Activated CD8-positive, alpha-beta T cell treated with anti-CD3 and anti-CD28 coated beads for 36 hours (primary cell): ENCODE measurements around the gene CIDEC. TPM values are rescaled to one million over a fixed set of nuclear protein-coding genes. Genes with fewer than 3 reads are reported as not detected.
"Not testable (repeated sequence)": the region's sequence is repeated elsewhere in the genome, so short reads cannot be mapped to it uniquely, and the experiment has no call there.

Experiments
- ATAC-seq: fragments of 200-7000 bp; cut with Tn5 transposase; one replicate; pipeline ENCODE4 v1.10.0; 2021; ENCODE audit warnings: mild to moderate bottlenecking, moderate library complexity
- CTCF ChIA-PET: fragments of 350-600 bp; sonication (Branson Sonifier 250); formaldehyde crosslinking; loops from one replicate; lab custom pipeline; 2021; ENCODE audit warnings: antibody characterized with exemption; lab: Charles Lee
- POLR2A ChIA-PET: fragments of 350-600 bp; sonication (Branson Sonifier 250); formaldehyde crosslinking; loops from one replicate; lab custom pipeline; 2021; ENCODE audit warnings: antibody characterized with exemption; lab: Charles Lee
- DNase-seq: peaks from one replicate; pipeline ENCODE4 v3.0.0-alpha.2; 2020
- H3K27ac Mint-ChIP-seq: one replicate; pipeline ENCODE4 v1.8.0; 2021; ENCODE audit warnings: mild to moderate bottlenecking, mixed read lengths
- H3K27me3 Mint-ChIP-seq: one replicate; pipeline ENCODE4 v1.8.0; 2021; ENCODE audit warnings: mixed read lengths
- H3K36me3 Mint-ChIP-seq: one replicate; pipeline ENCODE4 v1.8.0; 2021; ENCODE audit warnings: low read depth, mixed read lengths
- H3K4me1 Mint-ChIP-seq: one replicate; pipeline ENCODE4 v1.8.0; 2021; ENCODE audit warnings: low read depth, mixed read lengths
- H3K4me3 Mint-ChIP-seq: one replicate; pipeline ENCODE4 v1.8.0; 2021; ENCODE audit warnings: mild to moderate bottlenecking, moderate library complexity, mixed read lengths
- H3K9me3 Mint-ChIP-seq: one replicate; pipeline ENCODE4 v1.8.0; 2021; ENCODE audit warnings: mixed read lengths
- CTCF ChIP-seq: fragments of 200-600 bp; IDR thresholded peaks from one replicate; pipeline ENCODE4 v1.8.0; 2022; ENCODE audit warnings: antibody characterized with exemption, mild to moderate bottlenecking
- intact Hi-C: fragments of 100-400 bp; cut with micrococcal nuclease; formaldehyde crosslinking; loops from one replicate; pipeline ENCODE4 v1.10.0; 2022
- total RNA-seq, 2 experiments: library from RNA; stranded (reverse); gene quantifications; one replicate each; pipeline ENCODE4 v1.2.3, GENCODE V29; 2021

The CIDEC gene
- total RNA-seq, 2 experiments from 2014 or later, result not detected

DNA sequence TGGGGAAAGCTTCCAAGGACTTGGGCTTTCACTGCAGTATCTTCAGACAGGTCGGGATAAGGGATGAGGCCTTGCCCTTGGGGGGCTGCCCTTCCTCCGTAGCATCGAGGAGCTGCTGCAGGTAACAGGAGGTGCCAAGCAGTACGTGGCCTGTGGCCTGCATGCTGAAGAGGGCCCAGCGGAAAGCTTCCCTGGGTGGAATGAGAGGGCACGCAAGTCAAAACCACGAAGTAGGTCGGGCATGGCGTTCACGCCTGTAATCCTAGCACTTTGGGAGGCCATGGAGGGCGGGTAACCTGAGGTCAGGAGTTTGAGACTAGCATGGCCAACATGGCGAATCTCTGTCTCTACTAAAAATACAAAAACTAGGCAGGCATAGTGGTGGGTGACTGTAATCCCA is 12.9 kb downstream of the CIDEC start:
- TF ChIP-seq CTCF, result no peak
- Mint-ChIP-seq H3K27me3 (peaks cover 3% of the 10 kb centered on the region), H3K4me3 (no peak overlapping the region), H3K36me3 (no peaks in the 10 kb centered on the region), H3K9me3 (no peaks in the 10 kb centered on the region), H3K27ac (no peak overlapping the region), H3K4me1 (no peaks in the 10 kb centered on the region)
- ATAC-seq (no peak), DNase-seq (no peak)
- ChIA-PET CTCF (no interaction called here), POLR2A (interaction anchor here (0.8 kb wide), 2 partner anchors 13 to 66 kb away, joined by 3 read pairs; partner anchors contain the start of genes CIDEC and CRELD1)
- intact Hi-C loops, result no loop called here

DNA sequence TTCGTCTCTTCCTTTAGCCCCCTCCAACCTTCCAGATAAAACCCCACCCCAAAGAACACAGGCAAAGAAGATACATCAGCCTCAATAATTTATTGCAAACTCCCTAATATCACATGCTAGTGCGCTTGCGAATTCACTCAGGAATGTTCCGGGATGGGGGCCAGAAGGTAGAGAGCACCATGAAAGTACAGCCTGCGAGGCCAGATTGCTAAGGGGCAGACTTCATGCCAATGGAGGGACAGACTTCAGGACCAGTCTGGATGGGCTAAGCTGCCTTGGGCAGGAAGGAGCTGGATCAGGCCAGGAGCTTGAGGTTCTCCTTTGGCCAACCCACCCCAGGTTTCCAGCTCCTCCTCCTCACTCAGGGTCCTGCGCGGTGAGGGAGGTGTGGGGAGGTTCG is 13.4 kb downstream of the CIDEC start:
- H3K9me3 Mint-ChIP-seq, result no peaks in the 10 kb centered on the region
- CTCF ChIA-PET, result interaction anchor here (1.2 kb wide), 1 partner anchor 139 kb away, joined by 3 read pairs; no protein-coding TSS in a partner anchor
- H3K36me3 Mint-ChIP-seq, result no peaks in the 10 kb centered on the region
- intact Hi-C loops, result no loop called here
- TF ChIP-seq CTCF, result no peak
- ATAC-seq (no peak), DNase-seq (no peak)
- POLR2A ChIA-PET, result interaction anchor here (0.8 kb wide), 2 partner anchors 13 to 67 kb away, joined by 3 read pairs; partner anchors contain the start of genes CIDEC and CRELD1
- H3K4me3 Mint-ChIP-seq, result no peak overlapping the region
- H3K27ac Mint-ChIP-seq, result no peak overlapping the region
- H3K4me1 Mint-ChIP-seq, result no peaks in the 10 kb centered on the region
- H3K27me3 Mint-ChIP-seq, result peaks cover 7% of the 10 kb centered on the region

- H3K9me3 Mint-ChIP-seq, H3K27ac Mint-ChIP-seq, H3K36me3 Mint-ChIP-seq, H3K27me3 Mint-ChIP-seq, H3K4me3 Mint-ChIP-seq, H3K4me1 Mint-ChIP-seq, intact Hi-C loops, ATAC-seq, DNase-seq, POLR2A ChIA-PET: not testable (repeated sequence)
- CTCF ChIA-PET, result interaction anchor here (1.1 to 1.4 kb wide), 2 partner anchors 56 to 64 kb away, joined by 3 read pairs; no protein-coding TSS in a partner anchor
Measured at GRCh38 chr3:9865125-9865637, 14.9 kb downstream of the CIDEC start.

DNA sequence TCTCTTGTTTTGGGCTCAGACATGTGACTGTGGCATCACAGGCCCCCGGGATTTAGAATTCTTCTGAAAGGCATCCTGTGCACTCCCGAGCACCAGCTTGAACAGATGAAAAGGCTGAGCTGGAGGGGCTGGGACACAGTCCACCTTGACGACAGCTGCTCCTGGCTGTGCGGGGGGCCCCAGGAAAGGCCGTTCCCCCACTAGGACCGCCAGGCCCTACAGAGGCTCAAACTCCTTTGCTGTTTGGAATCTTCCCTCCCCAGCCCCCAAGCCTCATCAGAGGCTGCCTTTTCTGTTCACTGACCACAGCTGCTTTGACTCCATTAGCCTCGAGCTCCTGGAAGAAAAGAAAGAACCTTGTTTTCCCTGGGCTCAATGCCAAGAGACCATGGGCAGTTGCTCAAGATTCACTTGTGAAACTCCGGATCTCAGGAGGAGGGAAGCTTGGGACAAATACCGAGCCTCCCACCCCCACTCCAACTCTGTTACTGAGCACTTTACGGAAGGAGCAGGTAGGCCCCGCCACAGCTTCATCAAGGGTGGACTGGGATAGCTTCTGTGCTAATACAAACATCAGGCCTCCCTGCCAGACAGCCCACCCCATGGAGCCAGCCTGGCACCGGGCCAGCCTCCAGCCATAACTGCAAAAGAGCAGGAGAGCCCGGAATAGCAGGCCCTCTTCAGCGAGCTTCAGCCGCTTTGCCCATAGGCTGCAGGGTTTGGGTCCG is 15.7 kb downstream of the CIDEC start:
- Mint-ChIP-seq H3K27ac (no peak overlapping the region), H3K4me1 (no peaks in the 10 kb centered on the region), H3K9me3 (no peaks in the 10 kb centered on the region), H3K27me3 (peaks cover 7% of the 10 kb centered on the region), H3K4me3 (no peak overlapping the region), H3K36me3 (no peaks in the 10 kb centered on the region)
- POLR2A ChIA-PET, result no interaction called here
- TF ChIP-seq CTCF, result no peak
- CTCF ChIA-PET, result interaction anchor here (0.9 to 1.4 kb wide), 4 partner anchors 65 to 82 kb away, joined by 3 read pairs; partner anchors contain the start of gene CRELD1
- no peak for DNase-seq
- no peak for ATAC-seq
- intact Hi-C loops, result no loop called here

DNA sequence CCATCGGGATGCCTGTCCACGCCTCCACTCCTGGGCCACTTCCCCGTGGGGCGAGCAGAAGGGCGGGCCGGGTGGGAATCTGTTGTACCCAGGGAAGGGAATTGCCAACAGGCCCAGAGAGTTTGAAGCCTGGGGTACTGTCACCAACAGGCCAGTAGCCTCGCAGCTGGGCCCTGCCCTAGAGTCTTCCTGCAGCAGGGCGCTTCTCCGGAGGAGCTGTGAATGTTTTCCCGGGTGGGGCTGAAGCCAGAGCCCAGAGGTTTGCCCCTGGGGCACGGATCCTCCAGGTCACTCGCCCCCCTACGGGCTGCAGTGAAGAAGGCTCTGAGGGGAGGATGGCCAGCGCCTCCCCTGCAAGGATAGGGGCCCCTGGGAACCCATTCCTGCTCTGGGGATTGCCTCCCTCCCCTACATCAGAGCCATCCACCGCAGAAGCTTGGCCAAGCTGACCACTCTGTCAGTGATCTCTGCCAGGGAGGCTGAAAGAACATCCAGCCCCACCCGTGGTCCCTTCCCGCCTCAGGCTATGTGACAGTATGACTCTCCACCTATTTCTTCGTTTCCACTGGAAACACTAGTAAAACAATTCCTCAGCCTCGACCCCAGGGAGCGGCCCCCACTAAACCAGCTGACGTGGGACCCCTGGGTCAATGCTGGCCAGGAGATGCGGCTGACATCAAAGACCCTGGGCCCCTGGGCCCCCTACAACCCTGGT is 16.8 kb downstream of the CIDEC start:
- Mint-ChIP-seq H3K9me3 (no peaks in the 10 kb centered on the region), H3K27me3 (peaks cover 7% of the 10 kb centered on the region), H3K36me3 (no peaks in the 10 kb centered on the region), H3K4me3 (no peak overlapping the region), H3K4me1 (no peaks in the 10 kb centered on the region), H3K27ac (no peak overlapping the region)
- ChIA-PET CTCF (interaction anchor here (1.3 kb wide), 1 partner anchor 71 kb away, joined by 3 read pairs; the partner anchor contains the start of gene CRELD1), POLR2A (no interaction called here)
- peak; percentile 6 for ATAC-seq
- intact Hi-C loops, result no loop called here
- DNase-seq, result no peak
- TF ChIP-seq CTCF, result no peak
